Activated CD4-positive, alpha-beta memory T cell treated with anti-CD3 and anti-CD28 coated beads, Interleukin-2, amount 10 ng/mL, durations not matched to agents 7 days and 5 days (primary cell): ENCODE measurements around the gene GMPPB. TPM values are rescaled to one million over a fixed set of nuclear protein-coding genes. Genes with fewer than 3 reads are reported as not detected.
"Not testable (repeated sequence)": the region's sequence is repeated elsewhere in the genome, so short reads cannot be mapped to it uniquely, and the experiment has no call there.

ENCODE experiments used
- CTCF ChIA-PET: fragments of 350-600 bp; sonication (Branson Sonifier 250); formaldehyde crosslinking; loops from one replicate; lab custom pipeline; 2021; ENCODE audit warnings: antibody characterized with exemption, inconsistent platforms; lab: Charles Lee
- POLR2A ChIA-PET: fragments of 350-600 bp; sonication (Branson Sonifier 250); formaldehyde crosslinking; loops from one replicate; lab custom pipeline; 2021; ENCODE audit warnings: antibody characterized with exemption; lab: Charles Lee
- DNase-seq: peaks from one replicate; pipeline ENCODE4 v3.0.0-alpha.2; 2020
- H3K27ac Mint-ChIP-seq: one replicate; pipeline ENCODE4 v1.8.0; 2021; ENCODE audit warnings: mild to moderate bottlenecking, mixed read lengths
- H3K27me3 Mint-ChIP-seq: one replicate; pipeline ENCODE4 v1.8.0; 2021; ENCODE audit warnings: mixed read lengths
- H3K36me3 Mint-ChIP-seq: one replicate; pipeline ENCODE4 v1.8.0; 2021; ENCODE audit warnings: low read depth, mixed read lengths
- H3K4me1 Mint-ChIP-seq: one replicate; pipeline ENCODE4 v1.8.0; 2021; ENCODE audit warnings: mixed read lengths
- H3K4me3 Mint-ChIP-seq: one replicate; pipeline ENCODE4 v1.8.0; 2021; ENCODE audit warnings: mild to moderate bottlenecking, mixed read lengths
- H3K9me3 Mint-ChIP-seq: one replicate; pipeline ENCODE4 v1.8.0; 2021; ENCODE audit warnings: mixed read lengths
- total RNA-seq, 2 experiments: library from RNA; stranded (reverse); gene quantifications; one replicate each; pipeline ENCODE4 v1.2.3, GENCODE V29; 2021

GMPPB gene
- total RNA-seq, 2 experiments from 2014 or later: 48.2 to 49.0 TPM

DNA sequence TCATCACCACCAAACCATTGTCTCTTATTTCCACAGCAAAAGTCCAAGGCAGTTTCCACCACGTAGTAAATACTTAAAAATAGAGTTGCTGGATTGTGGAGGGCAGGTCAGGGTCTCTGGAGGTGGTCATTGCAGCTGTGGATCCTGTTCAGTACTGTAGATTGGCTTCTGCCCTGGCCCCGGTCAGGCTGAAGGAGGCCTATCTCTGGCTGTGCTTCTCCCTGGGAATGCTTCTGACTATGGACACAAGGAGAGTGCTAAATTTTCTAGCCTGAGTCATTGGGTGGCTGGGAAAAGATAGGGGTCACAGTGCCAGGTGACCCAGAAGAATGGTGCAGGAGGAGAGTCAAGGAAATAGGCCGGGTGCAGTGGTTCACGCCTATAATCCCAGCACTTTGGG lies 26.3 kb upstream of the GMPPB start:
- peaks cover 2% of the 10 kb centered on the region for H3K4me1 Mint-ChIP-seq
- ChIA-PET POLR2A (no interaction called here), CTCF (interaction anchor here (2.0 kb wide), 1 partner anchor 89 kb away, joined by 8 read pairs; no protein-coding TSS in a partner anchor)
- no peaks in the 10 kb centered on the region for H3K9me3 Mint-ChIP-seq
- H3K27ac Mint-ChIP-seq: no peak overlapping the region
- DNase-seq: no peak
- H3K36me3 Mint-ChIP-seq: peaks cover 24% of the 10 kb centered on the region
- H3K4me3 Mint-ChIP-seq: no peak overlapping the region
- no peaks in the 10 kb centered on the region for H3K27me3 Mint-ChIP-seq

DNA sequence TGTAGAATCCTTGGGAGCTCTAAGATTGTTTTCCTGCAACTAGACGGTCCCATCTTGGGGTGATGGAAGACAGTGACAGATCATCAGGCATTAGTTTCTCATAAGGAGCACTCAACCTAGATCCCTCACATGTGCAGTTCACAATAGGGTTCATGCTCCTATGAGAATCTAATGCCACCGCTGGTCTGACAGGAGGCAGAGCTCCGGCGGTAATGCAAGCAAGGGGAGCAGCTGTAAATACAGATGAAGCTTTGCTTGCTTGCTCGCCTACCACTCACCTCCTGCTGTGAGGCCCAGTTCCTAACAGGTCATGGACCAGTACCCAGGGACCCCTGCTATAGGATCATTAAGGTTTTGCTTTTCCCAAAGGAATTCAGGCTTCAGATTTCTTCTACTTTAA lies 25.1 kb upstream of the GMPPB start:
- DNase-seq, H3K4me1 Mint-ChIP-seq, H3K4me3 Mint-ChIP-seq, POLR2A ChIA-PET, H3K9me3 Mint-ChIP-seq, H3K27me3 Mint-ChIP-seq, H3K27ac Mint-ChIP-seq: not testable (repeated sequence)
- H3K36me3 Mint-ChIP-seq: peaks cover 26% of the 10 kb centered on the region
- CTCF ChIA-PET: interaction anchor here (2.0 kb wide), 1 partner anchor 90 kb away, joined by 8 read pairs; no protein-coding TSS in a partner anchor

DNA sequence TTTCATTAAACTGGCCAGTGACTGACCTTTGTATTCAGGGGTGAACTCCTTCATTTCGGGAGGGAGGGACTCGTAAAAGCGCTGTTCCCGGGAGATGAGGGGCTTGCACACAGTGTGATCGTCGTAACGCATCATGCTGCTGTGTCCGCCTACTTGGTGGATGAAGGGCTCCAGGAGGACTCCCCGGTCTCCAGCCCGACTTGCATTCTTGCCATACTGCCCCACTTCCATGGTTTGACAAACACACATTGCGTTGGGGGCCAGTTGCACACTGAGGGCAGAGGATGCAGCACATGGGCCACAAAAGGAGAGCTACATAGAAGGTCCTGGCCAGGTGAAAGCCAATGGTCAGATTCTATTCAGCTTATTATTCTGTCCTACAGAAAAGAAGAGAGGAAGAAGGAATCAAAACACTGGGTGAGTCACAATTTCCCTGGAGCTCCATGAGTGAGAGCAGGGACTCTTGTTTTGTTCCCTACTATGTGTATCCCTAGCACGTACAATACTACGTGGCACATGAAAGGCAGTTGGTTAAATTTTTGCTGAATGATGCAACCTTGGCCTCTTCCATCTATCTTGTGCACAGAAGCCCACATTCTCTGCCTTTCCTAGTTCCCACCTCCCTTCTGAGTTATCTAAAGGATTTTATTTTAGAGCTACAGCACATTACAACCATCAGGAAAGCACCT lies 24.2 kb upstream of the GMPPB start:
- peaks cover 24% of the 10 kb centered on the region for H3K36me3 Mint-ChIP-seq
- no peak for DNase-seq
- ChIA-PET POLR2A (no interaction called here), CTCF (interaction anchor here (2.0 kb wide), 1 partner anchor 91 kb away, joined by 8 read pairs; no protein-coding TSS in a partner anchor)
- H3K4me1 Mint-ChIP-seq: no peaks in the 10 kb centered on the region
- no peak overlapping the region for H3K4me3 Mint-ChIP-seq
- H3K27me3 Mint-ChIP-seq: no peaks in the 10 kb centered on the region
- no peaks in the 10 kb centered on the region for H3K9me3 Mint-ChIP-seq
- no peak overlapping the region for H3K27ac Mint-ChIP-seq

DNA sequence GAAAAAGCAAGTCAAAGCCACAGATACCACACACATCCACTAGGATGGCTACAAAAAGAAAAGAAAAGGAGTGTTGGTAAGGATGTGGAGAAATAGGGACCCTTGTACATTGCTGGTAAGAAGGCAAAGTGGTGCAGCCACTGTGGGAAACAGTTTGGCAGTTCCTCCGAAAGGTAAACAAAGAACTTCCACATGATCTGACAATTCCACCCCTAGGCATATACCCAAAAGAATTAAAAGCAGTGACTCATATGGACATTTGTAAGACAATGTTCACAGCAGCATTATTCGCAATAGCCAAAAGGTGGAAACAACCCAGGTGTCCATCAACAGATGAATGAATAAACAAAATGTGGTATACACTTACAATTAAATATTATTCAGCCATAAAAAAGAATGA lies 22.2 kb upstream of the GMPPB start:
- ChIA-PET CTCF (no interaction called here), POLR2A (no interaction called here)
- Mint-ChIP-seq H3K4me3 (no peak overlapping the region), H3K36me3 (peaks cover 24% of the 10 kb centered on the region), H3K27ac (no peak overlapping the region), H3K4me1 (no peaks in the 10 kb centered on the region), H3K9me3 (no peaks in the 10 kb centered on the region), H3K27me3 (no peaks in the 10 kb centered on the region)
- DNase-seq: no peak

DNA sequence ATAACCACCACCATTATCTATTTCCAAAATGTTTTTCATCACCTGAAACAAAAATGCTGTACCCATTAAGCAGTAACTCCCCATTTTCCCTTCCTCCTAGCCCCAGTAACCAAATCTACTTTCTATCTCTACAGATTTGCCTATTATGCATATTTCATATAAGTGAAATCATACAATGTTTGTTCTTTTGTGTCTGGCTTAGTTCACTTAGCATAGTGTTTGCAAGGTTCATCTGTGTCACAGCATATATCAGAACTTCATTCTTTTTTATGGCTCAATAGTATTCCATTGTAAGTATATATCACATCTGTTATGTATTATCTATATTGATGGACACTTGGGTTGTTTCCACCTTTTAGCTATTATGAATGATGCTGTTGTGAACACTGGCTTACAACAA lies 16.7 kb upstream of the GMPPB start:
- H3K4me1 Mint-ChIP-seq: peaks cover 4% of the 10 kb centered on the region

DNA sequence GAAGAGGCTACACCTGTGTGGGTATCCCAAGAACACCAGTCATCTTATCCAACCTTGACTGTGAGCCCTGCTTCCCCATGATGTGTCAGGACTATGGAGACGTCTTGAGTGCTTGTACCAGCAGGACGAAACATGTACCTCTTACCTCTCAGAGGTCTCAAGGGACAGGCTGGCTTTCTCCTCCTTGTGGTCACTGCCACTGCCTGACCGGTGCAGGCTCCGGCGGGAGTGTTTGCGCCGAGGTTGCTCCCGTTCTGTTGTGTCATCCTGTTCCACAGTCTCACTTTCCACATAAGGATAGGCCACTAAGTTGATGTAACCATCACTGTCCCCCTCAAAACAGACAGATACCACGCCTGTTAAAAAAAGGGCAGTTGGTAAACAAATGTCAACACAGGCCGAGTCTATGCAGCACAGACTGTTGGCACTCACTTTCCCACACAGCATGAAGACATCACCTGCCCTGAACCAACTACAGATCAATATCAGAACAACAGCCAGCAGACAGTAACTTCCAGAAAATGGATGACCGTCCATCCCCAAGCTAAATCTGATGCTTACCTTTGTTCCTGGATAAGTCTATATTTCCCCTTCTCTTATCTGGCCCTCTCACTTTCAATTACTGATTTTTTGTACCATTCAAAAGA lies 14.4 kb upstream of the GMPPB start:
- ChIA-PET CTCF (interaction anchor here (1.2 kb wide), 1 partner anchor 198 kb away, joined by 4 read pairs; no protein-coding TSS in a partner anchor), POLR2A (interaction anchor here (2.0 kb wide), 1 partner anchor 14 kb away, joined by 7 read pairs; the partner anchor contains the start of gene GMPPB)
- H3K27me3 Mint-ChIP-seq: no peaks in the 10 kb centered on the region
- no peak overlapping the region for H3K27ac Mint-ChIP-seq
- H3K36me3 Mint-ChIP-seq: peaks cover 31% of the 10 kb centered on the region
- no peak overlapping the region for H3K4me3 Mint-ChIP-seq
- H3K4me1 Mint-ChIP-seq: peaks cover 4% of the 10 kb centered on the region
- DNase-seq: no peak
- H3K9me3 Mint-ChIP-seq: no peaks in the 10 kb centered on the region

More for the DNA sequence above, 16.7 kb upstream of the GMPPB start:
- H3K27ac Mint-ChIP-seq: no peak overlapping the region
- no peak overlapping the region for H3K4me3 Mint-ChIP-seq
- no peak for DNase-seq
- H3K27me3 Mint-ChIP-seq: no peaks in the 10 kb centered on the region
- POLR2A ChIA-PET: no interaction called here
- CTCF ChIA-PET: no interaction called here
- no peaks in the 10 kb centered on the region for H3K9me3 Mint-ChIP-seq
- H3K36me3 Mint-ChIP-seq: peaks cover 33% of the 10 kb centered on the region

DNA sequence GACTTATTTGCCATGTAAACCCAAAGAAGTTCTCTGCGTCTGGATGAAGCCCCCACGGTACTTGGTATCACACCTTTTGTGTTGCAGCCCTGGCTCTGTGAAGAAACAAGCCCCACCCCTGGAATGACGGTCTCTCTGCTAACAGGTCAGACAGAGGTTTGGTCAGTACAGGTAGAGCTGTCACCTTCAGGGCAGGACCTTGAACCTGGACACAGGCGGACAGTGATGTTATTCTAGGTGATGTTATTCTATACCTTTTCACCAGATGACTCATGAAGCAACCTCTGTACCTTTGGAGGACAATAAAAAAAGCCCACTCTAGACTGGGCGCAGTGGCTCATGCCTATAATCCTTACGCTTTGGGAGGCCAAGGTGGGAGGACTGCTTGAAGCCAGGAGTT lies 11.0 kb upstream of the GMPPB start:
- Mint-ChIP-seq H3K27me3 (no peaks in the 10 kb centered on the region), H3K4me3 (no peak overlapping the region), H3K4me1 (peaks cover 6% of the 10 kb centered on the region), H3K27ac (no peak overlapping the region), H3K36me3 (peaks cover 47% of the 10 kb centered on the region), H3K9me3 (no peaks in the 10 kb centered on the region)
- DNase-seq: no peak
- ChIA-PET CTCF (no interaction called here), POLR2A (interaction anchor here (1.4 kb wide), 1 partner anchor 10 kb away, joined by 6 read pairs; no protein-coding TSS in a partner anchor)

DNA sequence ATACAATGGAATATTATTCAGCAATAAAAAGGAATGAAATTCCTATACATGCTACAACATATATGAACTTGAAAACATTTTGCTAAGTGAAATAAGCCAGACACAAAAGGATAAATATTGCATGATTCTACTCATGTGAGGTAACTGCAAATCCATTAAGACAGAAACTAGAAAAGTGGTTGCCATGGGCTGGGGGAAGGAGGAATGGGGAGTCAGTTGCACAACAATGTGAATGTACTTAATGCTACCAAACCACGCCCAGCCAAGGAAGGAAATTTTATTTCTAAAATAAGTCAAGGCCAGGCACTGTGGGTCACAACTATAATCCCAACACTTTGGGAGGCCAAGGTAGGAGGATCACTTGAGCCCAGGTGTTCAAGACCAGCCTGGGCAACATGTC lies 9.8 kb upstream of the GMPPB start:
- H3K27ac Mint-ChIP-seq: no peak overlapping the region
- H3K9me3 Mint-ChIP-seq: no peaks in the 10 kb centered on the region
- CTCF ChIA-PET: interaction anchor here (0.6 kb wide), 2 partner anchors 21 to 54 kb away, joined by 3 to 4 read pairs; no protein-coding TSS in a partner anchor
- H3K4me1 Mint-ChIP-seq: peaks cover 4% of the 10 kb centered on the region
- POLR2A ChIA-PET: no interaction called here
- H3K4me3 Mint-ChIP-seq: no peak overlapping the region
- no peaks in the 10 kb centered on the region for H3K27me3 Mint-ChIP-seq
- H3K36me3 Mint-ChIP-seq: peaks cover 44% of the 10 kb centered on the region
- no peak for DNase-seq

DNA sequence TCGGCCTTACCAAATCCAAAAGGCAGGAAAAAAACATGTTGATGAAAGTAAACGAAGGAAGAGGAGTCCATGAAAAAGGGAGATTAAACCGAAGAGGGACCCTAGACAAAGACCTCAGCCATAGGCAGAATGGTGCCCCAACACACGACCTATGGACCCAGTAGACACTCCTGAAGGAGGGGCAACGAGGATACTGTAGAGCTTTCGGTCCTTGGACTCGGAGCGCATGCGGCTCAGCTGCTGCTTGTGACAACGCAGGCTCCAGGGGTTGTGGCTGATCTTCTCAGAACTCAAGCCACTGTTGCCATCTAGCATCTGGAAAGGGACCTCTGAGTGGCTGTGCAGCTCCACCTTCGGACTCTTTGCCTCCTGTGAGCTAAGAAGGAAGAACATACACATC lies 8.8 kb upstream of the GMPPB start:
- Mint-ChIP-seq H3K9me3 (no peaks in the 10 kb centered on the region), H3K4me1 (peaks cover 3% of the 10 kb centered on the region), H3K27ac (no peak overlapping the region), H3K27me3 (no peaks in the 10 kb centered on the region), H3K4me3 (no peak overlapping the region), H3K36me3 (peaks cover 34% of the 10 kb centered on the region)
- ChIA-PET POLR2A (no interaction called here), CTCF (no interaction called here)
- no peak for DNase-seq

DNA sequence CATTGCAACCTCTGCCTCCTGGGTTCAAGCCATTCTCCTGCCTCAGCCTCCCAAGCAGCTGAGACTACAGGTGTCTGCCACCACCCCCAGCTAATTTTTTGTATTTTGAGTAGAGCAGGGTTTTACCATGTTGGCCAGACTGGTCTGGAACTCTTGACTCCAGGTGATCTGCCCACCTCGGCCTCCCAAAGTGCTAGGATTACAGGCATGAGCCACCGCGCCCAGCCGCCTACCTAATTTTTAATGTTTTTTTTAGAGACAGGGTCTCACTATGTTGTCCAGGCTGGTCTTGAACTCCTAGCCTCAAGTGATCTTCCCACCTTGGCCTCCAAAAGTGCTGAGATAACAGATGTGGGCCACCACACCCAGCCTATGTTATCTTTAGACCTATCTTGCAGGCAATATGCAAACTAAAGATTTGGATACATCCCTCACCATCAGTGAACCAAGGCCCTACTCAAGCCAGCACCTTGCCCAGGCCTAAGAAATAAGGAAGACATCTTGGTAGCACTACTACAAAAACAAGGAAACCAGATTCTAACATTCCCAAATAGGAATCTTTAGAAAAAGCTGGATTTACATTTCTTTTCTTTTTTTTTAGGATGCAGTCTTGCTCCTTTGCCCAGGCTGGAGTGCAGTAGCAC lies 6.3 kb upstream of the GMPPB start:
- ChIA-PET CTCF (no interaction called here), POLR2A (no interaction called here)
- Mint-ChIP-seq H3K27me3 (no peaks in the 10 kb centered on the region), H3K9me3 (no peaks in the 10 kb centered on the region), H3K27ac (no peak overlapping the region), H3K4me3 (no peak overlapping the region), H3K36me3 (peaks cover 22% of the 10 kb centered on the region), H3K4me1 (peaks cover 1% of the 10 kb centered on the region)
- no peak for DNase-seq

DNA sequence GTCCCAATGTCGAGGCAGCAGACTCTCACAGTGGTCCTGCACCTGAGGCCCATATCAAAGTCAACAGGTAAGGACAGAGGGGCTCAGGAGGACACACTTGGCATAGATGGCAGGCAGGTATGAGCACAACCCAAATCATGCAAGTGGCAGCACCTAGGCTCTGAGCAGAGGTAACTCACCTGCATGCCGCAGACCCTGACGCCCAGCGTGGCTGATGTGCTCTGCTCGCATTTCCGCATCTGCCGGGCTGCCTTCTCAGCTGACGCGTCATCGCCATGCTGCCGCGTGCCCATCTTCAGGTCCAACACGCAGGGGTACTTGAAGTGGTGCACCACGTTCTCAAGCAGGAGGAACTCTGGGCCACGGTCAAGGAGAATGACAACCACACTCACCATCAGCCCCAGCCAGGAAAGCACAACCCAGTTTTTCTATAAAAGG lies 4.2 kb upstream of the GMPPB start:
- peaks cover 20% of the 10 kb centered on the region for H3K36me3 Mint-ChIP-seq
- no peaks in the 10 kb centered on the region for H3K27me3 Mint-ChIP-seq
- no peak overlapping the region for H3K4me3 Mint-ChIP-seq
- no peak overlapping the region for H3K27ac Mint-ChIP-seq
- H3K9me3 Mint-ChIP-seq: no peaks in the 10 kb centered on the region
- CTCF ChIA-PET: no interaction called here
- H3K4me1 Mint-ChIP-seq: peaks cover 13% of the 10 kb centered on the region
- DNase-seq: no peak
- POLR2A ChIA-PET: no interaction called here

DNA sequence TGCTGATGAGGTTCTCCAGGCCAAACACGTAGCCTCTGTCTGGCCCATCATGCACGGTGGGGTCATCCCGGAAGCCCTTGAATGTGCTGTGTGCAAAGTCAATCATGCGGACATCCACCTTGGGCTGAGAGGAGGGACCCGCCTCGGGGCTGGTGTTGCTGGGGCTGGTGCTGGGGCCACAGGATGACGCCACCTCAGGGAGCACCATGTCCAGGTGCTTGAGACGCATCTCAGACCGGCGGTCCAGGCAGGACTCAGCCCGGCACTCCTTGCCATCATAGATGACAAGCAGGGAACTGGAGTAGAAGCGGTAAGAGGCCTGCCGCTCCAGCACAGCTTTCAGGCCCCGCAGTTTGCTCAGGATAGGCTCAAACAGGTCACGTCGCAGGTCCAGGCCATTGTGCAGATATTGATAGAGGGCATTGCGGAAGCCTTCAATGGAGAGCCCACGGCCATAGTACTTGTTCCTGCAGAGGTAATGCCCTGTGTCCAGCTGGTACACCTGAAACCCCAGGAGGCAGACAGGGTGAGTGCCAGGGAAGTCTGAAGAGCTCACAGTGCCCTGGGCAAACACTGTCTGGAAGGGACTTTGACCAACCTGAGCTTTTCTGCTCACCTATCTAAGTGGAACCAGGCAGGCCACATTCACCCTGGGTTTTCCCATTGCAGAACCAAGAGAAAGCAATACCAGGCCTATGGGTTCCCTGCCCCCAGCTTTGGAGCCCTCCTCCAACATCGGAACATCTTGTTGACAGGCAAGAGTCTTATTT lies 3.6 kb upstream of the GMPPB start:
- CTCF ChIA-PET: no interaction called here
- H3K27me3 Mint-ChIP-seq: no peaks in the 10 kb centered on the region
- DNase-seq: no peak
- peaks cover 19% of the 10 kb centered on the region for H3K36me3 Mint-ChIP-seq
- no peaks in the 10 kb centered on the region for H3K9me3 Mint-ChIP-seq
- H3K27ac Mint-ChIP-seq: no peak overlapping the region
- no peak overlapping the region for H3K4me3 Mint-ChIP-seq
- H3K4me1 Mint-ChIP-seq: peaks cover 19% of the 10 kb centered on the region
- POLR2A ChIA-PET: no interaction called here
